ENCODE measurements around the gene SKI.

Gene SKI

GRCh38 chr1:2334883-2335534 is 106.9 kb downstream of the SKI start:
- no peak overlapping the region for H3K27ac ChIP-seq
- no peaks in the 10 kb centered on the region for H3K4me1 ChIP-seq (ENCODE audit: control insufficient read depth in 1 of 2, insufficient read depth in 1 of 2, low read depth in 1 of 2, low read length in 1 of 2)
- no peaks in the 10 kb centered on the region for H3K27me3 ChIP-seq
- H3K36me3 ChIP-seq, result no peaks in the 10 kb centered on the region
- no peaks in the 10 kb centered on the region for H3K9me3 ChIP-seq
- no peak overlapping the region for H3K4me3 ChIP-seq (ENCODE audit: low read depth in 1 of 2, low read length in 1 of 2)
- no peak for TF ChIP-seq CTCF (IDR thresholded peaks at IDR 0.05)

- Histone ChIP-seq H3K36me3 (no peaks in the 10 kb centered on the region), H3K4me3 (ENCODE audit: low read depth in 1 of 2, low read length in 1 of 2) (no peak overlapping the region)
- TF ChIP-seq CTCF (IDR thresholded peaks at IDR 0.05), result no peak
Measured at GRCh38 chr1:2335721-2336455, 107.8 kb downstream of the SKI start.

DNA sequence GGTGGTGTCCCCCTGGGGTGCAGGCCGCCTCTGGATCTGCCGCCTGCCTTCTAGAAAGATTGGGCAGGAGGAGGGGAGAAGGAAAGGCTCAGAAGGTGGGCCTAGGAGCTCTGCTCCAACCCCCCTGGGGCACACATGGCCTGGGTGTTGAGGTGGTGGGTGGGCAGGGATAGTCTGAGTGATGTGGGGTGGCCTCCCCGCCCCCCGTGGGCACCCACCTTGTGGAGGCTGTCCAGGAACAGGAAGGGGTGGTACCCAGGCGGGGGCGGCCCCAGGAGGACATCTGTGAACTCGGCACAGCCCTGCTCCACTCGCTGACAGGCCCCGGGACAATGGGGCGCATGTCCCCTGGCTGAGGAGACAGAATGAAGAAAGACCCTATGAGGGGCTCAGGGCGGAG is 108.4 kb downstream of the SKI start:
- Histone ChIP-seq H3K4me3 (ENCODE audit: low read depth in 1 of 2, low read length in 1 of 2) (no peak overlapping the region), H3K27ac (no peak overlapping the region), H3K27me3 (no peaks in the 10 kb centered on the region), H3K4me1 (ENCODE audit: control insufficient read depth in 1 of 2, insufficient read depth in 1 of 2, low read depth in 1 of 2, low read length in 1 of 2) (no peaks in the 10 kb centered on the region), H3K36me3 (no peaks in the 10 kb centered on the region), H3K9me3 (no peaks in the 10 kb centered on the region)
- no peak for TF ChIP-seq CTCF (IDR thresholded peaks at IDR 0.05)

More at GRCh38 chr1:2335721-2336455, 107.8 kb downstream of the SKI start:
- Histone ChIP-seq H3K9me3 (no peaks in the 10 kb centered on the region), H3K4me1 (ENCODE audit: control insufficient read depth in 1 of 2, insufficient read depth in 1 of 2, low read depth in 1 of 2, low read length in 1 of 2) (no peaks in the 10 kb centered on the region), H3K27me3 (no peaks in the 10 kb centered on the region), H3K27ac (no peak overlapping the region)

- Histone ChIP-seq H3K36me3 (no peaks in the 10 kb centered on the region), H3K27ac (no peak overlapping the region), H3K4me1 (ENCODE audit: control insufficient read depth in 1 of 2, insufficient read depth in 1 of 2, low read depth in 1 of 2, low read length in 1 of 2) (no peaks in the 10 kb centered on the region), H3K9me3 (no peaks in the 10 kb centered on the region), H3K4me3 (ENCODE audit: low read depth in 1 of 2, low read length in 1 of 2) (no peak overlapping the region), H3K27me3 (no peaks in the 10 kb centered on the region)
- no peak for TF ChIP-seq CTCF (IDR thresholded peaks at IDR 0.05)
Measured at GRCh38 chr1:2337081-2337480, 109.0 kb downstream of the SKI start.

GRCh38 chr1:2337501-2337900 is 109.4 kb downstream of the SKI start:
- Histone ChIP-seq H3K4me3 (ENCODE audit: low read depth in 1 of 2, low read length in 1 of 2) (no peak overlapping the region), H3K36me3 (no peaks in the 10 kb centered on the region), H3K27ac (no peak overlapping the region), H3K27me3 (no peaks in the 10 kb centered on the region), H3K9me3 (no peaks in the 10 kb centered on the region), H3K4me1 (ENCODE audit: control insufficient read depth in 1 of 2, insufficient read depth in 1 of 2, low read depth in 1 of 2, low read length in 1 of 2) (no peaks in the 10 kb centered on the region)
- no peak for TF ChIP-seq CTCF (IDR thresholded peaks at IDR 0.05)

Data from neutrophil (primary cell).